AG09309 (cell line): ENCODE measurements around the gene RAC3.
"Not testable (repeated sequence)": the region's sequence is repeated elsewhere in the genome, so short reads cannot be mapped to it uniquely, and the experiment has no call there.

ENCODE experiments used
- DNase-seq: peaks from one replicate; pipeline ENCODE4 v3.0.0-alpha.2; 2010; ENCODE audit warnings: low read depth
- H3K4me3 ChIP-seq: 2 replicates; pipeline ENCODE4 v1.5.1; 2011; ENCODE audit warnings: mild to moderate bottlenecking, low read depth, low read length, moderate library complexity; ENCODE audit not compliant: control insufficient read depth
- TF ChIP-seq, protein P1 (sequence below): IDR thresholded peaks from 2 replicates; pipeline ENCODE4 v1.5.1; 2011; ENCODE audit warnings: mild to moderate bottlenecking, low read depth, low read length, inconsistent platforms; ENCODE audit not compliant: insufficient read depth, control insufficient read depth; ENCODE audit errors: missing control alignments

RAC3 gene

DNA sequence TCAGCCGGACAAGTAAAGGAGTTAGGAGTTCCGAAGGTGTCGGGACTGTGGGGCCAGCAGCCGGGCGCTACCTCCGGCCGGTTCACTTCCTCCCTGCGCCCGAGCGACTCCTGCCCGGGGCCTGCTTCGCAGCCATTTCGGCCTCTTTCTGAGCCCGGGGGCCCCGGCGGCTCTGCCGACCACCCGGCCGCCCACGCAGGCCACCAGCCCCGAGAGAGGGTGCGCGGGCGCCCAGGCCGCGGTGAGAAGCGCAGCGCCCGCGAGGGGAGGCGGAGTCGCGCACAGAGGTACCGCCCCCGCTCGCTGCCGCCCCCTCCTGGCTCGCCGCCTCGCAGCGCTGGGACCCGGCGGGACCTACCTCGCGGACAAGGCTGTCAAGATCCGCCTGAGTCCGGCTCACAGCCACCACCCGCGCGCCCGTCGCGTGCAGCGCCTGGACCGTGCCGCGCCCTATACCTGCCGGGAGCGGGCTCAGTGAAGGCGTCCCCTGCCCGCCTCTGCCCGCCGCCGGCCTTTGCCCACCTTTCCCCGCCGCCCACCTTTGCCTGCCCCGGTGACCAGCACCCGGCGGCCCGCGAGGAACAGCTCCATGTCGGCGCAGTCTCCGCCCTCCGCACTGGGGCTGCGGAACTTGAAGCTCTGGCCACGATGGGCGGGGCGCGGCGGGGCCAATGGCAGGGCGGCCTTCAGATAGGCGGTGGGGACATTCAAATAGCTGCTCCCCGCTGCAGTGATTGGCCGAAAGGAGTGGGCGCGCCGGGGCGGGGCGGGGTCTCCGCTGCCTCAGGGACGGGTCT is 5.8 kb downstream of the RAC3 start, which contains the start of gene DCXR:
TSS of gene DCXR (minus strand) at position 606 of the 797 bp plus-strand sequence. CDS start at position 591, 15 bp downstream.
- H3K4me3 ChIP-seq = peak within 1 kb of the TSS; percentile 77
- TF ChIP-seq, protein P1, sequence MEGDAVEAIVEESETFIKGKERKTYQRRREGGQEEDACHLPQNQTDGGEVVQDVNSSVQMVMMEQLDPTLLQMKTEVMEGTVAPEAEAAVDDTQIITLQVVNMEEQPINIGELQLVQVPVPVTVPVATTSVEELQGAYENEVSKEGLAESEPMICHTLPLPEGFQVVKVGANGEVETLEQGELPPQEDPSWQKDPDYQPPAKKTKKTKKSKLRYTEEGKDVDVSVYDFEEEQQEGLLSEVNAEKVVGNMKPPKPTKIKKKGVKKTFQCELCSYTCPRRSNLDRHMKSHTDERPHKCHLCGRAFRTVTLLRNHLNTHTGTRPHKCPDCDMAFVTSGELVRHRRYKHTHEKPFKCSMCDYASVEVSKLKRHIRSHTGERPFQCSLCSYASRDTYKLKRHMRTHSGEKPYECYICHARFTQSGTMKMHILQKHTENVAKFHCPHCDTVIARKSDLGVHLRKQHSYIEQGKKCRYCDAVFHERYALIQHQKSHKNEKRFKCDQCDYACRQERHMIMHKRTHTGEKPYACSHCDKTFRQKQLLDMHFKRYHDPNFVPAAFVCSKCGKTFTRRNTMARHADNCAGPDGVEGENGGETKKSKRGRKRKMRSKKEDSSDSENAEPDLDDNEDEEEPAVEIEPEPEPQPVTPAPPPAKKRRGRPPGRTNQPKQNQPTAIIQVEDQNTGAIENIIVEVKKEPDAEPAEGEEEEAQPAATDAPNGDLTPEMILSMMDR = peak; percentile 62
- peak; percentile 48 for DNase-seq

DNA sequence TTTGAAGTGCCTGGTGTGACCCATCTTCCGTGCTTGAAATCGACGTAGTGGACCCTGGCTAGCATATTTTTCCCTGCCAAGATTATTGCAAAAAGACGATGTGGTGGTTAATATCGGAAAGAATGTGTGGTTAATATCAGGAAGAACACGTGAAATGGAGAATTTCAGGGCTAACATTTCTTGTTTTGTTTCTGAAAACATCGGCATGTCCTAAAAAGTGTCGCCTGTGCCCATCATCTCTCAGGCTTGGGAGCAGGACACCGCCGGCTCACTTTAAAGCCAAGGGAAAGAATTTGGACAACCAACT is 6.4 kb downstream of the RAC3 start:
- TF ChIP-seq, protein P1 = no peak
- peak overlapping the region; percentile 77 for H3K4me3 ChIP-seq
- no peak for DNase-seq

DNA sequence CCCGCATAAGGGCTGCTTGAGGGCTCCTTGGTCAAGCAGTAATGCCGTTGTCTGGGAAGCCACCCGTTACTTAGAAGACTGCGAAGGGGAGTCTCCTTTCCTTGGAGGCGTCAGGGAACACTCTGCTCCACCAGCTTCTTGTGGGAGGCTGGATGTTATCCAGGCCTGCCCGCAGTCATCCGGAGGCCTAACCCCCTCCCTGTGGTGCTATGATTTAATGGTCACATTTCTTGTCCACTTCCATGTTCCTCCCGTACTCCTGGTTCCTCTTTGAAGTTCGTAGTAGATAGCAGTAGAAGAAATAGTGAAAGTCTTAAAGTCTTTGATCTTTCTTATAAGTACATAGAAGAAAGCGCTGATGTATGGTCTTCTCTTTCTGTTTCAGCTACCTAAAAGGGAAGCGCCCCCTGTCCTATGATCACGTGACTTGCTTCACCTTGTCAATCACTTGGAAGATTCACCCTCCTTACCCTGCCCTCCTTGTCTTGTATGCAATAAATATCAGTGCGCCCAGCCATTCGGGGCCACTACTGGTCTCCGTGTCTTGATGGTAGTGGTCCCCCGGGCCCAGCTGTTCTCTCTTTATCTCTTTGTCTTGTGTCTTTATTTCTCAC is 7.4 kb downstream of the RAC3 start:
- DNase-seq, H3K4me3 ChIP-seq: not testable (repeated sequence)

GRCh38 chr17:82039695-82040299 is 8.3 kb downstream of the RAC3 start:
- H3K4me3 ChIP-seq = no peak overlapping the region
- TF ChIP-seq, protein P1 = no peak
- no peak for DNase-seq

GRCh38 chr17:82041144-82041814 is 9.8 kb downstream of the RAC3 start:
- TF ChIP-seq, protein P1 = no peak
- H3K4me3 ChIP-seq = no peak overlapping the region
- DNase-seq = no peak

- TF ChIP-seq, protein P1 = no peak
Observed at GRCh38 chr17:82042649-82043048, 11.2 kb downstream of the RAC3 start.

More at GRCh38 chr17:82042649-82043048, 11.2 kb downstream of the RAC3 start:
- no peak overlapping the region for H3K4me3 ChIP-seq
- DNase-seq = no peak
